Astrocyte of the cerebellum (primary cell): ENCODE data around the gene NT5C3B.

Source experiments
- DNase-seq: peaks from one replicate; pipeline ENCODE4 v3.0.0-alpha.2; 2011; ENCODE audit warnings: low read depth
- H3K4me3 ChIP-seq: 2 replicates; pipeline ENCODE4 v1.5.1; 2011; ENCODE audit warnings: mild to moderate bottlenecking, low read depth, low read length, moderate library complexity
- in situ Hi-C: cut with HindIII; loops from 2 replicates; pipeline ENCODE4 v1.10.0; 2017; ENCODE audit warnings: low sequenced_read_pairs
- TF ChIP-seq, protein P1 (sequence below): IDR thresholded peaks from 2 replicates; pipeline ENCODE4 v1.5.1; 2012; ENCODE audit warnings: low read length, low read depth, moderate library complexity, mild to moderate bottlenecking; ENCODE audit errors: missing control alignments

NT5C3B gene

GRCh38 chr17:41806685-41807445, 29.2 kb downstream of the NT5C3B start:
- no peak overlapping the region for H3K4me3 ChIP-seq
- in situ Hi-C loops = loop anchor here (10.0 kb wide), 1 partner anchor 82 kb away; no protein-coding TSS in a partner anchor
- TF ChIP-seq, protein P1, sequence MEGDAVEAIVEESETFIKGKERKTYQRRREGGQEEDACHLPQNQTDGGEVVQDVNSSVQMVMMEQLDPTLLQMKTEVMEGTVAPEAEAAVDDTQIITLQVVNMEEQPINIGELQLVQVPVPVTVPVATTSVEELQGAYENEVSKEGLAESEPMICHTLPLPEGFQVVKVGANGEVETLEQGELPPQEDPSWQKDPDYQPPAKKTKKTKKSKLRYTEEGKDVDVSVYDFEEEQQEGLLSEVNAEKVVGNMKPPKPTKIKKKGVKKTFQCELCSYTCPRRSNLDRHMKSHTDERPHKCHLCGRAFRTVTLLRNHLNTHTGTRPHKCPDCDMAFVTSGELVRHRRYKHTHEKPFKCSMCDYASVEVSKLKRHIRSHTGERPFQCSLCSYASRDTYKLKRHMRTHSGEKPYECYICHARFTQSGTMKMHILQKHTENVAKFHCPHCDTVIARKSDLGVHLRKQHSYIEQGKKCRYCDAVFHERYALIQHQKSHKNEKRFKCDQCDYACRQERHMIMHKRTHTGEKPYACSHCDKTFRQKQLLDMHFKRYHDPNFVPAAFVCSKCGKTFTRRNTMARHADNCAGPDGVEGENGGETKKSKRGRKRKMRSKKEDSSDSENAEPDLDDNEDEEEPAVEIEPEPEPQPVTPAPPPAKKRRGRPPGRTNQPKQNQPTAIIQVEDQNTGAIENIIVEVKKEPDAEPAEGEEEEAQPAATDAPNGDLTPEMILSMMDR = no peak
- no peak for DNase-seq

GRCh38 chr17:41803049-41804020, 32.7 kb downstream of the NT5C3B start:
- in situ Hi-C loops = loop anchor here (5.0 to 10.0 kb wide), 2 partner anchors 46 to 79 kb away; no protein-coding TSS in a partner anchor
- TF ChIP-seq, protein P1 = no peak
- DNase-seq = no peak
- no peak overlapping the region for H3K4me3 ChIP-seq

DNA sequence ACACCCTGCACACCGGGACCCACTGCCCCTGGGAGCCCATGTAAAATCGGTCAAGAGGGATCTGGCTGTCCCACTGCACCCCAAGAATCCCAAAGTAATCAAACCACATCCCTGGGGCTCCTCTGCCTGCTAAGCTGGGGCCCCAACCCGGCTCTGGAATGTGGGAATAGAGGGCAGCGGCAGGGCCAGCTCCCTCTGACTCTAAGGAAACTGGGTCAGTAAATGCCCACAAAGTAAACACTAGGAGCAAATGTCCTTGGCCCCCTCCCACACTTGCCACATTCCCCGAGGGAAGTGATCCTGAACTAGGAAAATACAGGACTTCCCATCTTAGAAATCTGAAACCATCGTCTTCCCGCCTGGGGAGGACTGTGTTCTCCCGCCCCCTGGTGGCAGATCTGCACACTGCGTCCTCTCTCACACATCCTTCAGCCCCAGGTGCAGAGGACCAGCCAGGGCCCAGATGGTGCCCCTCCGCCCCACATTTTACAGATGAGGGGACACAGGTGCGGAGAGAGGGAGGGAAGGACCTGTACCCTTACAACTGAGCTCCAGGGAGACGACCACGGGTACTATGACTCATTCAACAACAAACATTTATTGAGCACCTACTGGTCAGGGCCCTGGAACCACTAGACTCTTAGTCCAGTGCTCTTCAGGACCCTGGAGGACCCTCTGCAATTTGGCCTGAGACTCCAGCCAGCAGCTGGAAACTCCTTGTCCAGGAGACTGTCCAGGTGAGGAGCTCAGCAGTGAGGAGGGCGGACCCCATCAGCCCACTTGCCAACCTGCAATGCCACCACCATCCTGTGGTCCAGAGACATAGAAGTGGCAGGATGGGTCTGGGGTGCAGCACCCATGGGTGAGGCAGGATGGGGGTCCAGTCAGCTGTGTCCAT, 34.4 kb downstream of the NT5C3B start:
- in situ Hi-C loops = loop anchor here (5.0 to 10.0 kb wide), 2 partner anchors 44 to 77 kb away; no protein-coding TSS in a partner anchor
- TF ChIP-seq, protein P1 = peak; percentile 97
- H3K4me3 ChIP-seq = no peak overlapping the region
- DNase-seq = peak; percentile 61

- no peak for DNase-seq
- TF ChIP-seq, protein P1 = no peak
- in situ Hi-C loops = loop anchor here (5.0 to 10.0 kb wide), 2 partner anchors 43 to 76 kb away; no protein-coding TSS in a partner anchor
- H3K4me3 ChIP-seq = no peak overlapping the region
These were observed 35.2 kb downstream of the NT5C3B start for GRCh38 chr17:41800601-41801373.

DNA sequence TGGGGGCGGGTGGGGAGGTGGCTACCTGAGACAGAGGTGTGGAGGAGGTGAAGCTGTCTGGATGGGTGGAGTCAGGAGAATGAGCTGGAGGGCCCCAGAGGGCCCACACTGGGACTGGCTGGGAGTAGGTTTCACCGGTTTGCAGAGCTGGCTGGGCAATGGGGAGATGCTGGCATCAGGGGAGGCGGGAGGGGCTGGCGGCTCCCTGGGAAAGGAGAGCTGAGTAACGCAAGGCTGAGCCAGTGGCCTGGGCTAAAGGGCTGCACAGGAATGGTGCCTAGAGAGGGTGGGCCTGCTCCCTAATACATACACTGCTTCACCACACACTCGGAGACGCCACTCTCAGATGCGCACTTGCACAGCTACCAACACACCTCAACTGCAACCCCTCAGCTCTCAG, 36.7 kb downstream of the NT5C3B start:
- DNase-seq = no peak
- TF ChIP-seq, protein P1 = no peak
- in situ Hi-C loops = no loop called here
- no peak overlapping the region for H3K4me3 ChIP-seq
